ENCODE results near the gene DENND1B. TPM values are rescaled to one million over a fixed set of nuclear protein-coding genes. Genes with fewer than 3 reads are reported as not detected.

The DENND1B gene
- polyA plus RNA-seq, 1 donor from 2014 or later = 12.4 TPM

DNA sequence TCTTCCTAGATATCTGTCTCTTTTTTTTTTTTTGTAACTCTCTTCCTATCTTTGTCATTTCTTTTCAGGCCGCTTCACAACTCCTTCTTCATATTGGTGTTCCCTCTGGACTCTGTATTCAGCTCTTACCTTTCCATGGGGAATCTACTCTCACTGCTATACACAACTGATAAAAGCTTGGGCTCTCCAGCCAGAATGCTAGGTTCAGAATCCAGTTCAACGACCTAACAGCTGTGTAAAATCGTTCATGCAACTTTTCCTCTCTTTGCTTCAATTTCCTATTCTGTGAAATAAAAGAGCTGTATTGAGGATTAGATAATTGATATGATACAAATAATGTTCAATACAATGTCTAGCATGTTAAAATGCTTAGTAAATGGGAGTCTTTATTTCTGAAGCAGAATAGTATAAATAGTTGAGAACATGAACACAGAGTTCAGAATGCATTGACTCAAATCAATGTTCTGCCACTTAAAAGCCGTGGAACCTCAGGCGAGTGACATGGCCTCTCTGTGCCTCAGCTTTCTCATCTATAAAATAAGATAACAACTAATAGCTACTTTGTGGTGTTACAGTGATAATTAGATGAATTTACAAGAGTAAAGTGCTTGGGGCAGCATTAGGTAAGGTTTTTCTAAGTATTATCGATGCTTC is 88.5 kb downstream of the DENND1B start:
- H3K27ac ChIP-seq (ENCODE audit: low read length) = no peak overlapping the region
- no peaks in the 10 kb centered on the region for H3K9me2 ChIP-seq (ENCODE audit: insufficient read depth, low read length)
- no peaks in the 10 kb centered on the region for H3K79me2 ChIP-seq (replicated peaks; ENCODE audit: insufficient read depth, low read length)
- H2AFZ ChIP-seq (ENCODE audit: low read depth, low read length) = no peak overlapping the region
- H3K4me2 ChIP-seq (ENCODE audit: low read length) = no peak overlapping the region
- H3K36me3 ChIP-seq (ENCODE audit: insufficient read depth, low read length) = no peaks in the 10 kb centered on the region
- peaks cover 3% of the 10 kb centered on the region for H3K9me3 ChIP-seq (ENCODE audit: low read length)
- H3F3A ChIP-seq (ENCODE audit: insufficient read depth, low read length, poor library complexity, severe bottlenecking) = no peaks in the 10 kb centered on the region
- no peak overlapping the region for H3K9ac ChIP-seq (ENCODE audit: low read length)
- no peaks in the 10 kb centered on the region for H3K27me3 ChIP-seq (ENCODE audit: insufficient read depth, low read depth, low read length)
- no peak overlapping the region for H3K4me3 ChIP-seq (ENCODE audit: low read length)
- TF ChIP-seq, protein P1, sequence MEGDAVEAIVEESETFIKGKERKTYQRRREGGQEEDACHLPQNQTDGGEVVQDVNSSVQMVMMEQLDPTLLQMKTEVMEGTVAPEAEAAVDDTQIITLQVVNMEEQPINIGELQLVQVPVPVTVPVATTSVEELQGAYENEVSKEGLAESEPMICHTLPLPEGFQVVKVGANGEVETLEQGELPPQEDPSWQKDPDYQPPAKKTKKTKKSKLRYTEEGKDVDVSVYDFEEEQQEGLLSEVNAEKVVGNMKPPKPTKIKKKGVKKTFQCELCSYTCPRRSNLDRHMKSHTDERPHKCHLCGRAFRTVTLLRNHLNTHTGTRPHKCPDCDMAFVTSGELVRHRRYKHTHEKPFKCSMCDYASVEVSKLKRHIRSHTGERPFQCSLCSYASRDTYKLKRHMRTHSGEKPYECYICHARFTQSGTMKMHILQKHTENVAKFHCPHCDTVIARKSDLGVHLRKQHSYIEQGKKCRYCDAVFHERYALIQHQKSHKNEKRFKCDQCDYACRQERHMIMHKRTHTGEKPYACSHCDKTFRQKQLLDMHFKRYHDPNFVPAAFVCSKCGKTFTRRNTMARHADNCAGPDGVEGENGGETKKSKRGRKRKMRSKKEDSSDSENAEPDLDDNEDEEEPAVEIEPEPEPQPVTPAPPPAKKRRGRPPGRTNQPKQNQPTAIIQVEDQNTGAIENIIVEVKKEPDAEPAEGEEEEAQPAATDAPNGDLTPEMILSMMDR (IDR thresholded peaks at IDR 0.05; ENCODE audit: poor library complexity, severe bottlenecking) = no peak
- TF ChIP-seq EP300 (conservative IDR thresholded peaks at IDR 0.05; ENCODE audit: poor library complexity, severe bottlenecking) (no peak), POLR2AphosphoS5 (IDR thresholded peaks at IDR 0.05) (no peak), EZH2 (IDR thresholded peaks at IDR 0.05; ENCODE audit: borderline replicate concordance, insufficient read depth, low read length, poor library complexity, severe bottlenecking) (no peak), RAD21 (conservative IDR thresholded peaks at IDR 0.05) (no peak), TAF1 (IDR thresholded peaks at IDR 0.05; ENCODE audit: low read depth) (no peak), SMC3 (conservative IDR thresholded peaks at IDR 0.05; ENCODE audit: poor library complexity) (no peak), MXI1 (conservative IDR thresholded peaks at IDR 0.05; ENCODE audit: poor library complexity, severe bottlenecking) (no peak)
- TF ChIP-seq, protein P2, sequence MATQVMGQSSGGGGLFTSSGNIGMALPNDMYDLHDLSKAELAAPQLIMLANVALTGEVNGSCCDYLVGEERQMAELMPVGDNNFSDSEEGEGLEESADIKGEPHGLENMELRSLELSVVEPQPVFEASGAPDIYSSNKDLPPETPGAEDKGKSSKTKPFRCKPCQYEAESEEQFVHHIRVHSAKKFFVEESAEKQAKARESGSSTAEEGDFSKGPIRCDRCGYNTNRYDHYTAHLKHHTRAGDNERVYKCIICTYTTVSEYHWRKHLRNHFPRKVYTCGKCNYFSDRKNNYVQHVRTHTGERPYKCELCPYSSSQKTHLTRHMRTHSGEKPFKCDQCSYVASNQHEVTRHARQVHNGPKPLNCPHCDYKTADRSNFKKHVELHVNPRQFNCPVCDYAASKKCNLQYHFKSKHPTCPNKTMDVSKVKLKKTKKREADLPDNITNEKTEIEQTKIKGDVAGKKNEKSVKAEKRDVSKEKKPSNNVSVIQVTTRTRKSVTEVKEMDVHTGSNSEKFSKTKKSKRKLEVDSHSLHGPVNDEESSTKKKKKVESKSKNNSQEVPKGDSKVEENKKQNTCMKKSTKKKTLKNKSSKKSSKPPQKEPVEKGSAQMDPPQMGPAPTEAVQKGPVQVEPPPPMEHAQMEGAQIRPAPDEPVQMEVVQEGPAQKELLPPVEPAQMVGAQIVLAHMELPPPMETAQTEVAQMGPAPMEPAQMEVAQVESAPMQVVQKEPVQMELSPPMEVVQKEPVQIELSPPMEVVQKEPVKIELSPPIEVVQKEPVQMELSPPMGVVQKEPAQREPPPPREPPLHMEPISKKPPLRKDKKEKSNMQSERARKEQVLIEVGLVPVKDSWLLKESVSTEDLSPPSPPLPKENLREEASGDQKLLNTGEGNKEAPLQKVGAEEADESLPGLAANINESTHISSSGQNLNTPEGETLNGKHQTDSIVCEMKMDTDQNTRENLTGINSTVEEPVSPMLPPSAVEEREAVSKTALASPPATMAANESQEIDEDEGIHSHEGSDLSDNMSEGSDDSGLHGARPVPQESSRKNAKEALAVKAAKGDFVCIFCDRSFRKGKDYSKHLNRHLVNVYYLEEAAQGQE (IDR thresholded peaks at IDR 0.05; ENCODE audit: borderline replicate concordance) = no peak
- no peaks in the 10 kb centered on the region for H4K20me1 ChIP-seq (ENCODE audit: insufficient read depth)

DNA sequence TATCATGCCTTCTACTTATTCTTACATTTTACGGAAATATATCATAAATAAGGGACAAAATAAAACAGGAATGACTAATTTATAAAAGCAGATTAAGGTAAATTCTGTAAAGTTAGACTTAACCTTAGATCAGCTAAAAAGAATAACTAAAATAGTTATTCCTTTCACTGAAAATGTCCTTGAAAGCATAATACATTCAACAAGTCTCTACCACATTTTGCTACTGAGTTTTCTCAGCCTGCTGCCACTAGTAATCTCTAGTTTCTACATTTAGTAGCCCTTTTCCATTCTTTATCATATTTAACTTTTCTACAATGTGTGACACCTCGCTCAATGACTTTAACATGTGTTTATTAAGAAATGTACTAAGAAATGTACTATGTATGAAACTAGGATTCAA is 89.0 kb downstream of the DENND1B start:
- TF ChIP-seq POLR2AphosphoS5 (IDR thresholded peaks at IDR 0.05) (no peak), MXI1 (conservative IDR thresholded peaks at IDR 0.05; ENCODE audit: poor library complexity, severe bottlenecking) (no peak), EP300 (conservative IDR thresholded peaks at IDR 0.05; ENCODE audit: poor library complexity, severe bottlenecking) (no peak), RAD21 (conservative IDR thresholded peaks at IDR 0.05) (no peak), EZH2 (IDR thresholded peaks at IDR 0.05; ENCODE audit: borderline replicate concordance, insufficient read depth, low read length, poor library complexity, severe bottlenecking) (no peak), TAF1 (IDR thresholded peaks at IDR 0.05; ENCODE audit: low read depth) (no peak), SMC3 (conservative IDR thresholded peaks at IDR 0.05; ENCODE audit: poor library complexity) (no peak)
- TF ChIP-seq, protein P1 (IDR thresholded peaks at IDR 0.05; ENCODE audit: poor library complexity, severe bottlenecking) = no peak
- TF ChIP-seq, protein P2 (IDR thresholded peaks at IDR 0.05; ENCODE audit: borderline replicate concordance) = no peak
- Histone ChIP-seq H3K4me3 (ENCODE audit: low read length) (no peak overlapping the region), H3K9me3 (ENCODE audit: low read length) (peaks cover 3% of the 10 kb centered on the region), H3K9me2 (ENCODE audit: insufficient read depth, low read length) (no peaks in the 10 kb centered on the region), H3K9ac (ENCODE audit: low read length) (no peak overlapping the region), H3K27ac (ENCODE audit: low read length) (no peak overlapping the region), H3F3A (ENCODE audit: insufficient read depth, low read length, poor library complexity, severe bottlenecking) (no peaks in the 10 kb centered on the region), H3K36me3 (ENCODE audit: insufficient read depth, low read length) (no peaks in the 10 kb centered on the region), H3K79me2 (replicated peaks; ENCODE audit: insufficient read depth, low read length) (no peaks in the 10 kb centered on the region), H3K4me2 (ENCODE audit: low read length) (no peak overlapping the region), H2AFZ (ENCODE audit: low read depth, low read length) (no peak overlapping the region), H4K20me1 (ENCODE audit: insufficient read depth) (no peaks in the 10 kb centered on the region), H3K27me3 (ENCODE audit: insufficient read depth, low read depth, low read length) (no peaks in the 10 kb centered on the region)

All from neural cell (in vitro differentiated cells).